Lower lobe of right lung (tissue), 2 donors: Measurements from ENCODE around the gene FSHR. TPM values are rescaled to one million over a fixed set of nuclear protein-coding genes. Genes with fewer than 3 reads are reported as not detected.

Experiments
- ATAC-seq, 2 donors: fragments of 200-7000 bp; cut with Tn5 transposase; one replicate each; pipeline ENCODE4 v1.9.1; 2020 to 2022; ENCODE audit warnings: mild to moderate bottlenecking in 2 of 2, moderate library complexity in 2 of 2
- DNase-seq: peaks from one replicate; pipeline ENCODE4 v3.0.0-alpha.2; 2020
- H3K27ac ChIP-seq: fragments of 200-600 bp; one replicate; pipeline ENCODE4 v1.8.0; 2022
- H3K27me3 ChIP-seq: fragments of 200-600 bp; one replicate; pipeline ENCODE4 v1.8.0; 2022; ENCODE audit warnings: low read depth
- H3K36me3 ChIP-seq: fragments of 200-600 bp; one replicate; pipeline ENCODE4 v1.8.0; 2022; ENCODE audit warnings: mild to moderate bottlenecking
- H3K4me1 ChIP-seq: fragments of 200-600 bp; one replicate; pipeline ENCODE4 v1.8.0; 2022
- H3K4me3 ChIP-seq: fragments of 200-600 bp; one replicate; pipeline ENCODE4 v1.8.0; 2022; ENCODE audit warnings: mild to moderate bottlenecking
- H3K9me3 ChIP-seq: fragments of 200-600 bp; one replicate; pipeline ENCODE4 v1.8.0; 2022
- intact Hi-C: fragments of 100-400 bp; cut with DNase I; formaldehyde crosslinking; loops from one replicate; pipeline ENCODE4 v1.11.0; 2022
- total RNA-seq: library from RNA; stranded (reverse); fragmentation: NEBNext Ultra II Directional; extraction: Animal tissue kit (Norgen Biotek cat#: 25700); gene quantifications from one replicate; pipeline ENCODE4 v1.2.1, GENCODE V29; 2021
- TF ChIP-seq, protein P1 (sequence below): fragments of 200-600 bp; IDR thresholded peaks from one replicate; pipeline ENCODE4 v1.8.0; 2022; ENCODE audit warnings: antibody characterized with exemption, mild to moderate bottlenecking
- donor health status: DM: no; HTN: yes; CAD: no; lungs with severe emphysema.

Gene FSHR
- total RNA-seq, 1 donor from 2014 or later = not detected

DNA sequence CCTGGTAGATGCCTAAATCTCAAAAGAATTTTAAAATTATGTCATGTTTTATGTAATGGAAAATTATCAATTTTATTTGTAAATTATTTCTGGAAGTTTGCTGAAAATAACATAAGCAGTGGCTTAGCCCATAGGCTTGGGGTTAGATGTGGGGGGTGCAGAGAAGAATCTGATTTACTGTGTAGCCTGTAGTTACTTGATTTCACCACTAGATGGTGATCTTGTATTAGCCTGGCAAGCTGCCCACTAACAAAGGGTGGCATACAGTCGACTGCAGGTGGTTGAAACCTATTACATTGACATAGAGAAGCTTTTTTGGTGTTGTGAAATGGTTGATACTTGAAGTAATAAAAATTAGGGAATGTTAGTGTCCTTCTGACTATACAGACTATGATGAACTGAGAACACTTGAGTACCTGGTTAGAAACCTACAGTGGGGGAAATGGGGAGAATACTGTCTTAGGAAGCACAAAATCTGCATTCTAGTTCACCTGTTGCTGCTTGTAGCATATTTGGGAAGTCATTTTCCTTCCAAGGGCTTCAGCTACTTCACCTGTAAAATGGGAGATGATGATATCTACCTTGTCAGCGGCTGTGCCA is 207.8 kb downstream of the FSHR start:
- Histone ChIP-seq H3K36me3 (no peaks in the 10 kb centered on the region), H3K9me3 (no peaks in the 10 kb centered on the region), H3K4me1 (no peaks in the 10 kb centered on the region), H3K27ac (no peak overlapping the region), H3K4me3 (no peak overlapping the region), H3K27me3 (no peaks in the 10 kb centered on the region)
- TF ChIP-seq, protein P1, sequence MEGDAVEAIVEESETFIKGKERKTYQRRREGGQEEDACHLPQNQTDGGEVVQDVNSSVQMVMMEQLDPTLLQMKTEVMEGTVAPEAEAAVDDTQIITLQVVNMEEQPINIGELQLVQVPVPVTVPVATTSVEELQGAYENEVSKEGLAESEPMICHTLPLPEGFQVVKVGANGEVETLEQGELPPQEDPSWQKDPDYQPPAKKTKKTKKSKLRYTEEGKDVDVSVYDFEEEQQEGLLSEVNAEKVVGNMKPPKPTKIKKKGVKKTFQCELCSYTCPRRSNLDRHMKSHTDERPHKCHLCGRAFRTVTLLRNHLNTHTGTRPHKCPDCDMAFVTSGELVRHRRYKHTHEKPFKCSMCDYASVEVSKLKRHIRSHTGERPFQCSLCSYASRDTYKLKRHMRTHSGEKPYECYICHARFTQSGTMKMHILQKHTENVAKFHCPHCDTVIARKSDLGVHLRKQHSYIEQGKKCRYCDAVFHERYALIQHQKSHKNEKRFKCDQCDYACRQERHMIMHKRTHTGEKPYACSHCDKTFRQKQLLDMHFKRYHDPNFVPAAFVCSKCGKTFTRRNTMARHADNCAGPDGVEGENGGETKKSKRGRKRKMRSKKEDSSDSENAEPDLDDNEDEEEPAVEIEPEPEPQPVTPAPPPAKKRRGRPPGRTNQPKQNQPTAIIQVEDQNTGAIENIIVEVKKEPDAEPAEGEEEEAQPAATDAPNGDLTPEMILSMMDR = peak; percentile 91
- DNase-seq = no peak
- peak; percentile 90 for ATAC-seq
- intact Hi-C loops = loop anchor here (10.0 kb wide), 1 partner anchor 1458 kb away; no protein-coding TSS in a partner anchor

- Histone ChIP-seq H3K4me3 (no peak overlapping the region), H3K27ac (no peak overlapping the region), H3K4me1 (no peaks in the 10 kb centered on the region), H3K36me3 (no peaks in the 10 kb centered on the region), H3K27me3 (no peaks in the 10 kb centered on the region), H3K9me3 (no peaks in the 10 kb centered on the region)
- TF ChIP-seq, protein P1 = no peak
- DNase-seq = no peak
- intact Hi-C loops = loop anchor here (10.0 kb wide), 1 partner anchor 1460 kb away; no protein-coding TSS in a partner anchor
- ATAC-seq = no peak
Observed at GRCh38 chr2:48944956-48945355, 209.4 kb downstream of the FSHR start.

GRCh38 chr2:48943436-48943835 is 210.9 kb downstream of the FSHR start:
- ATAC-seq (no peak), DNase-seq (no peak)
- Histone ChIP-seq H3K27me3 (no peaks in the 10 kb centered on the region), H3K9me3 (no peaks in the 10 kb centered on the region), H3K36me3 (no peaks in the 10 kb centered on the region), H3K4me1 (no peaks in the 10 kb centered on the region), H3K27ac (no peak overlapping the region), H3K4me3 (no peak overlapping the region)
- intact Hi-C loops = loop anchor here (10.0 kb wide), 1 partner anchor 1461 kb away; no protein-coding TSS in a partner anchor
- TF ChIP-seq, protein P1 = no peak

GRCh38 chr2:48941908-48942307 is 212.4 kb downstream of the FSHR start:
- TF ChIP-seq, protein P1 = no peak
- no peak for DNase-seq
- Histone ChIP-seq H3K4me1 (no peaks in the 10 kb centered on the region), H3K27me3 (no peaks in the 10 kb centered on the region), H3K9me3 (no peaks in the 10 kb centered on the region), H3K4me3 (no peak overlapping the region), H3K36me3 (no peaks in the 10 kb centered on the region), H3K27ac (no peak overlapping the region)
- ATAC-seq = no peak
- intact Hi-C loops = loop anchor here (10.0 kb wide), 1 partner anchor 1463 kb away; no protein-coding TSS in a partner anchor

DNA sequence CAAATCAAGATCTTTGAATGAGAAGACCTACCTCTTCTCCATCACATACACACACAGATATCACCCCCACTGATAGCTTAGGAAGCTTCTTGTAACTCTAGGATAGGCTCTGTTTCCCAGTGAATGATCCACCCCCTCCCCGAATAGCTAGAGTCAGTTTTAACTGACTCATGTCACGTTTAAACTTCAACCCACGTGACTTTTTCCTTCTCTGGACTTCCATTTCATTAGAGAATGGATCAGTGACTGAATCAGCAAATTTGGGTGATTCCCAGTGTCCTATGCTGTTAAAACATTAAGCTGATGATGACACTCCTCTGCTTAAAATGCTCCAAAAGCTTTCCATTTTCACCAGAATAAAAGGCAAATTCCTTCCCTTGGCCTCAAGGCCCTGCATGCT is 212.9 kb downstream of the FSHR start:
- intact Hi-C loops = loop anchor here (10.0 kb wide), 1 partner anchor 1463 kb away; no protein-coding TSS in a partner anchor
- TF ChIP-seq, protein P1 = no peak
- ATAC-seq (no peak), DNase-seq (no peak)
- Histone ChIP-seq H3K9me3 (no peaks in the 10 kb centered on the region), H3K27me3 (no peaks in the 10 kb centered on the region), H3K36me3 (no peaks in the 10 kb centered on the region), H3K4me3 (no peak overlapping the region), H3K4me1 (no peaks in the 10 kb centered on the region), H3K27ac (no peak overlapping the region)
